Measurements from ENCODE around the gene AGR2.

DNA sequence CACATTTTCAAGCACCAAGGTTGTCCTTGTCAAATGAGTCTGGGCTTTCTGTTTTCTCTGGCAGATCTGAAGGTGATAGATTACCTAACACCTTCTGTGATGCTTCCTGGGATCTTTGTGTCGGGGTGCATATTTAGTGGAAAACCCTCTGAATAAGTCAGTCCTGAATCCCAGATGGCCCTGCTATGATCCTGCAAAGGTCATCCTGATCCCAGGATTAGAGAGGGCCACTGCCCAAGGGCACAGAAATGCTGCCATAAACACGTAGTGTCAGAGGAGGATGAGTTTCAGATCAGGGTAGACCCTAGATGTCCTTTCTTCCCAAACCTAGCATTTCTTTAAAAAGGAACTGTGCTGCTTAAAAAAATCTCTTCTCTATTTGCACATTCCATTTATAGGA lies 19.0 kb downstream of the AGR2 start:
- TF ChIP-seq ZNF274 (IDR thresholded peaks at IDR 0.05; ENCODE audit: low read depth, low read length) (no peak), SUZ12 (IDR thresholded peaks at IDR 0.05; ENCODE audit: extremely low read depth, insufficient read depth, insufficient read length) (no peak)
